Mesothelial cell of epicardium (in vitro differentiated cells): ENCODE results near the gene BSDC1. TPM values are rescaled to one million over a fixed set of nuclear protein-coding genes. Genes with fewer than 3 reads are reported as not detected.

Experiments used
- DNase-seq, 2 experiments: peaks; one replicate each; pipeline ENCODE4 v3.0.0; 2021; ENCODE audit warnings: low spot score in 2 of 2; ENCODE audit not compliant: unreplicated experiment in 2 of 2
- H3K27ac Mint-ChIP-seq: 2 replicates; pipeline ENCODE4 v1.8.0; 2021; ENCODE audit warnings: mixed read lengths
- H3K27me3 Mint-ChIP-seq: 2 replicates; pipeline ENCODE4 v1.8.0; 2021; ENCODE audit warnings: low read depth, mixed read lengths
- H3K36me3 Mint-ChIP-seq: 2 replicates; pipeline ENCODE4 v1.8.0; 2021; ENCODE audit warnings: mixed read lengths
- H3K4me1 Mint-ChIP-seq: 2 replicates; pipeline ENCODE4 v1.8.0; 2021; ENCODE audit warnings: mixed read lengths
- H3K4me3 Mint-ChIP-seq: 2 replicates; pipeline ENCODE4 v1.8.0; 2021; ENCODE audit warnings: mild to moderate bottlenecking, moderate library complexity, mixed read lengths
- H3K9me3 Mint-ChIP-seq: 2 replicates; pipeline ENCODE4 v1.8.0; 2021; ENCODE audit warnings: mixed read lengths
- total RNA-seq: library from RNA; stranded (reverse); gene quantifications from 3 replicates; pipeline ENCODE4 v1.2.1, GENCODE V29; 2021
- TF ChIP-seq, protein P1 (sequence below): fragments of 200-600 bp; sonication (generic); IDR thresholded peaks from one replicate; pipeline ENCODE4 v1.5.0; 2021; ENCODE audit warnings: antibody characterized with exemption; ENCODE audit not compliant: unreplicated experiment

Gene BSDC1
- total RNA-seq, 1 donor from 2014 or later = 73.4 TPM

- peaks cover 37% of the 10 kb centered on the region for H3K4me1 Mint-ChIP-seq
Observed at GRCh38 chr1:32332290-32333079, 61.8 kb downstream of the BSDC1 start.

DNA sequence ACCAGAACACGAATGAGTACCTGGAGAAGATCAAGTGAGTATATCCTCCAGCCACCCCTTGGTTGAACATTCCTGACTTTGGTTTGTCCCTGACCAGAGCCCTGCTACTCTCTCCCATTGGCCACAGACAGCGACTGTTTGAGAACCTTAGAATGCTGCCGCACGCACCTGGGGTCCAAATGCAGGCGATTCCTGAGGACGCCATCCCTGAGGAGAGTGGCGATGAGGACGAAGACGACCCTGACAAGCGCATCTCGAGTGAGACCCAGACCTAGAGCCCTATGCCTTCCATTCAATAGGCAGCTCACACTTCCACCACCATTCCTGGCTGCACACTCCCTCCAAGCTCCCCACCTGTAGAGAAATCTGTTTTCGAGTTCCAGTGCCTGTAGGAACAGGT is 62.7 kb downstream of the BSDC1 start:
- DNase-seq = no peak
- Mint-ChIP-seq H3K4me3 (no peak overlapping the region), H3K9me3 (no peaks in the 10 kb centered on the region), H3K36me3 (peaks cover 25% of the 10 kb centered on the region), H3K27me3 (no peaks in the 10 kb centered on the region), H3K27ac (peak overlapping the region; percentile 90), H3K4me1 (peaks cover 37% of the 10 kb centered on the region)
- TF ChIP-seq, protein P1, sequence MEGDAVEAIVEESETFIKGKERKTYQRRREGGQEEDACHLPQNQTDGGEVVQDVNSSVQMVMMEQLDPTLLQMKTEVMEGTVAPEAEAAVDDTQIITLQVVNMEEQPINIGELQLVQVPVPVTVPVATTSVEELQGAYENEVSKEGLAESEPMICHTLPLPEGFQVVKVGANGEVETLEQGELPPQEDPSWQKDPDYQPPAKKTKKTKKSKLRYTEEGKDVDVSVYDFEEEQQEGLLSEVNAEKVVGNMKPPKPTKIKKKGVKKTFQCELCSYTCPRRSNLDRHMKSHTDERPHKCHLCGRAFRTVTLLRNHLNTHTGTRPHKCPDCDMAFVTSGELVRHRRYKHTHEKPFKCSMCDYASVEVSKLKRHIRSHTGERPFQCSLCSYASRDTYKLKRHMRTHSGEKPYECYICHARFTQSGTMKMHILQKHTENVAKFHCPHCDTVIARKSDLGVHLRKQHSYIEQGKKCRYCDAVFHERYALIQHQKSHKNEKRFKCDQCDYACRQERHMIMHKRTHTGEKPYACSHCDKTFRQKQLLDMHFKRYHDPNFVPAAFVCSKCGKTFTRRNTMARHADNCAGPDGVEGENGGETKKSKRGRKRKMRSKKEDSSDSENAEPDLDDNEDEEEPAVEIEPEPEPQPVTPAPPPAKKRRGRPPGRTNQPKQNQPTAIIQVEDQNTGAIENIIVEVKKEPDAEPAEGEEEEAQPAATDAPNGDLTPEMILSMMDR = no peak

More at GRCh38 chr1:32332290-32333079, 61.8 kb downstream of the BSDC1 start:
- H3K36me3 Mint-ChIP-seq = peaks cover 23% of the 10 kb centered on the region
- H3K4me3 Mint-ChIP-seq = peak overlapping the region; percentile 38
- peak in 1 of 2 experiments; percentile 52 for DNase-seq
- no peaks in the 10 kb centered on the region for H3K27me3 Mint-ChIP-seq
- TF ChIP-seq, protein P1 = no peak
- H3K27ac Mint-ChIP-seq = peak overlapping the region; percentile 90
- no peaks in the 10 kb centered on the region for H3K9me3 Mint-ChIP-seq

DNA sequence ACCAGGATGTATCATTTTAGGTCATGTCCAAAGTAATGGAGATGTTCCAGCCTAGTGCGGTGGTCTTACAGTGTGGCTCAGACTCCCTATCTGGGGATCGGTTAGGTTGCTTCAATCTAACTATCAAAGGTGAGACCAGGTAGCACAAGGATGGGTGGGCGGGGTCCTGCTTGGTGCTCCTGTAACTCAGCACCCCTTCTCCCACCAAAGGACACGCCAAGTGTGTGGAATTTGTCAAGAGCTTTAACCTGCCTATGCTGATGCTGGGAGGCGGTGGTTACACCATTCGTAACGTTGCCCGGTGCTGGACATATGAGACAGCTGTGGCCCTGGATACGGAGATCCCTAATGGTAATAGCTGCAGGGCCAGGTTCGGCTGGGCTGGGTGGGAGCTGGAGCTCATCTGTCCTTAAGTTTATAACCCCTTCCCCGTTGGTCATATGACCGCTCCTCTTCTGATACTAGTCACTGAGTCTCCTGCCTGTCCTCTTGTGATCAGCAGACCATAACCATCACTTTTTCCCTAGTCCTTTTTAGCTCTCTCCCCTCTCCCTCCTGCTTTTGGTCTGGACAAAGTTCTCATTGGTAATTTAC is 63.6 kb downstream of the BSDC1 start:
- Mint-ChIP-seq H3K4me3 (no peak overlapping the region), H3K36me3 (peaks cover 25% of the 10 kb centered on the region), H3K27me3 (no peaks in the 10 kb centered on the region), H3K4me1 (peaks cover 37% of the 10 kb centered on the region), H3K9me3 (no peaks in the 10 kb centered on the region), H3K27ac (peak overlapping the region; percentile 1)
- no peak for DNase-seq
- TF ChIP-seq, protein P1 = no peak

DNA sequence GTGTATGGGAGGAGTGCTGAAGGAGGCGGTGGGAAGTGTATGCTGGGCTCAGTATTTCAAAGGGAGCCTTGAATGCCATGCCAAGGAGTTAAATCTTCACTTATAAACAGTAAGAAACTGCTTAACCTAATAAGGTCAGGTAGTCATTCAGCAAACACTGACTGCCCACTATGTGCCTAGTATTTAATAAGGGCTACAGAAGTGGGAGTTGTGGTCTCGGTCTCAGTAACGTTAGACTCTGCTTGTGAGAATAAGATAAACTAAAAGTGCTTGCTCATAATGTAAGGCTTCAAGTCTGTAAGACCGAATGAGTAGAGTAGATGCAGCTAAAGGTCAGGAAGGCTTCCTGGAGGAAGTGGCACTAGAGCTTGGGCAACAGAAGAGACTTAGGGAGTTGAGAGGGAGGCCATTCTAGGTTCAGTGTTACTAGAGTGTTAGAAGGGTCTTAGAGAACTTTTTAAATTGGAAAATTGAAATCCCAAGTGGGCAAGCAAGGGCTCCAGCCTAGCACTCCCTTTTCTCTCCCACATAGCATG is 64.2 kb downstream of the BSDC1 start:
- peaks cover 36% of the 10 kb centered on the region for H3K4me1 Mint-ChIP-seq
- TF ChIP-seq, protein P1 = no peak
- no peaks in the 10 kb centered on the region for H3K9me3 Mint-ChIP-seq
- H3K27me3 Mint-ChIP-seq = no peaks in the 10 kb centered on the region
- peaks cover 30% of the 10 kb centered on the region for H3K36me3 Mint-ChIP-seq
- no peak overlapping the region for H3K4me3 Mint-ChIP-seq
- no peak overlapping the region for H3K27ac Mint-ChIP-seq
- no peak for DNase-seq

DNA sequence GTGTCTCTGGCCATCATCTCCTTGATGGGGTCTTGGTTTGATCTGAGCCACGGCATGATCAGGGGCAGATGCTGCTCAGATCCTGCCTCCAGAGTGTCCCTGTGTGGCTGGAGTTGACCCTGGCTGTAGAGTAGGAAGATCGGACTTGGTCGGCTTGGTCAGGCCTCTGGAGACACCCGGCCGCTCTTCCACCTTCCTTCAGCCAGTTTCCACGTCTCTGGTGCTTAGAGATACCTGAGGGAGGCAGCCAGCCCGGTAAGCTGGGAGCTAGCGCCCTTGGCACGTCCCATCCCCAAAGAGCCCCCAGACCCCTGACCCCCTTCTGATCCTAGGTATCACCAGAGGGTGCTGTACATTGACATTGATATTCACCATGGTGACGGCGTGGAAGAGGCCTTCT is 67.0 kb downstream of the BSDC1 start:
- Mint-ChIP-seq H3K4me3 (no peak overlapping the region), H3K27ac (no peak overlapping the region), H3K36me3 (peaks cover 28% of the 10 kb centered on the region), H3K9me3 (no peaks in the 10 kb centered on the region), H3K4me1 (peaks cover 11% of the 10 kb centered on the region), H3K27me3 (no peaks in the 10 kb centered on the region)
- DNase-seq = no peak
- TF ChIP-seq, protein P1 = no peak
